ENCODE data around the gene MYO3B.

Gene MYO3B

DNA sequence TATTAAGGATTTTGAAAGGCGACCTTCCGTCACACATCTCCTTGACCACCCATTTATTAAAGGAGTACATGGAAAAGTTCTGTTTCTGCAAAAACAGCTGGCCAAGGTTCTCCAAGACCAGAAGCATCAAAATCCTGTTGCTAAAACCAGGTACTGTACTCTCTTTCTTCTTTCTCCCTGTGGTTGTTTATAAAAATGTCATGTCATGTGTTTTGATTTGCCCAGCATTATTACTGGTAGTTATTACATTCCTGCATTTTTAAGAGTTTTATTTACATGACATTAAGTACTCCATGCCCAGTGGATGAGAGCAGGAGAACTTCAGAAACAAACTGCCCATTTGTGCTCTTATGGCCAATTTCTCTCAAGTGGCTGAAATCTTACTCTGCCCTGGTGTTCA, 191.3 kb downstream of the MYO3B start:
- Histone ChIP-seq H3K4me1 (ENCODE audit: control insufficient read depth, insufficient read depth, low read length) (no peaks in the 10 kb centered on the region), H3K36me3 (ENCODE audit: control insufficient read depth in 2 of 2, insufficient read depth in 1 of 2, low read length in 2 of 2) (no peaks in the 10 kb centered on the region), H3K9me3 (ENCODE audit: control insufficient read depth, insufficient read depth, low read depth, low read length) (no peaks in the 10 kb centered on the region), H3K4me3 (ENCODE audit: low read depth, low read length) (no peak overlapping the region), H3K27ac (ENCODE audit: extremely low read depth, low read depth, low read length) (no peak overlapping the region)
- ChIA-PET CTCF (interaction anchor here (0.7 to 5.2 kb wide), 19 partner anchors 8 to 1354 kb away, joined by 3 to 115 read pairs (median 4); partner anchors contain the start of gene GAD1), POLR2A (interaction anchor here (0.5 kb wide), 1 partner anchor 29 kb away, joined by 7 read pairs; no protein-coding TSS in a partner anchor)
- TF ChIP-seq ZNF292 (tag by site-specific recombination; IDR thresholded peaks at IDR 0.05; ENCODE audit: borderline replicate concordance, low read depth) (no peak), ZNF350 (tag by site-specific recombination; IDR thresholded peaks at IDR 0.05) (no peak), OSR2 (tag by site-specific recombination; IDR thresholded peaks at IDR 0.05) (no peak), SP7 (tag by site-specific recombination; IDR thresholded peaks at IDR 0.05) (no peak), ZNF701 (tag by site-specific recombination; IDR thresholded peaks at IDR 0.05) (no peak), ZNF48 (tag by site-specific recombination; IDR thresholded peaks at IDR 0.05) (no peak), ZNF791 (tag by site-specific recombination; IDR thresholded peaks at IDR 0.05) (no peak), ZNF585B (tag by site-specific recombination; IDR thresholded peaks at IDR 0.05) (no peak), ZNF626 (tag by site-specific recombination; IDR thresholded peaks at IDR 0.05) (no peak), ZNF239 (tag by site-specific recombination; IDR thresholded peaks at IDR 0.05) (no peak), ZNF398 (tag by site-specific recombination; IDR thresholded peaks at IDR 0.05) (no peak), ZNF837 (tag by site-specific recombination; IDR thresholded peaks at IDR 0.05) (no peak)
- TF ChIP-seq, protein P1, sequence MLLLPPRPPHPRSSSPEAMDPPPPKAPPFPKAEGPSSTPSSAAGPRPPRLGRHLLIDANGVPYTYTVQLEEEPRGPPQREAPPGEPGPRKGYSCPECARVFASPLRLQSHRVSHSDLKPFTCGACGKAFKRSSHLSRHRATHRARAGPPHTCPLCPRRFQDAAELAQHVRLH (tag by site-specific recombination; IDR thresholded peaks at IDR 0.05) = no peak

GRCh38 chr2:170369894-170370293, 191.9 kb downstream of the MYO3B start:
- no peak overlapping the region for H3K27ac ChIP-seq (ENCODE audit: extremely low read depth, low read depth, low read length)
- TF ChIP-seq ZIC2 (tag by site-specific recombination; IDR thresholded peaks at IDR 0.05) (no peak), ZBTB44 (tag by site-specific recombination; IDR thresholded peaks at IDR 0.05) (peak; percentile 82), ZEB2 (tag by site-specific recombination; IDR thresholded peaks at IDR 0.05) (no peak), ZNF521 (tag by site-specific recombination; IDR thresholded peaks at IDR 0.05) (no peak), ZNF561 (tag by site-specific recombination; IDR thresholded peaks at IDR 0.05; ENCODE audit: borderline replicate concordance) (no peak), ZNF654 (tag by site-specific recombination; IDR thresholded peaks at IDR 0.05; ENCODE audit: low read depth) (peak; percentile 46)
- TF ChIP-seq, protein P2, sequence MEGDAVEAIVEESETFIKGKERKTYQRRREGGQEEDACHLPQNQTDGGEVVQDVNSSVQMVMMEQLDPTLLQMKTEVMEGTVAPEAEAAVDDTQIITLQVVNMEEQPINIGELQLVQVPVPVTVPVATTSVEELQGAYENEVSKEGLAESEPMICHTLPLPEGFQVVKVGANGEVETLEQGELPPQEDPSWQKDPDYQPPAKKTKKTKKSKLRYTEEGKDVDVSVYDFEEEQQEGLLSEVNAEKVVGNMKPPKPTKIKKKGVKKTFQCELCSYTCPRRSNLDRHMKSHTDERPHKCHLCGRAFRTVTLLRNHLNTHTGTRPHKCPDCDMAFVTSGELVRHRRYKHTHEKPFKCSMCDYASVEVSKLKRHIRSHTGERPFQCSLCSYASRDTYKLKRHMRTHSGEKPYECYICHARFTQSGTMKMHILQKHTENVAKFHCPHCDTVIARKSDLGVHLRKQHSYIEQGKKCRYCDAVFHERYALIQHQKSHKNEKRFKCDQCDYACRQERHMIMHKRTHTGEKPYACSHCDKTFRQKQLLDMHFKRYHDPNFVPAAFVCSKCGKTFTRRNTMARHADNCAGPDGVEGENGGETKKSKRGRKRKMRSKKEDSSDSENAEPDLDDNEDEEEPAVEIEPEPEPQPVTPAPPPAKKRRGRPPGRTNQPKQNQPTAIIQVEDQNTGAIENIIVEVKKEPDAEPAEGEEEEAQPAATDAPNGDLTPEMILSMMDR (tag by site-specific recombination; IDR thresholded peaks at IDR 0.05) = 0 out of 2 replicates have a peak, but pooled peaks have one; percentile 7
- TF ChIP-seq, protein P3, sequence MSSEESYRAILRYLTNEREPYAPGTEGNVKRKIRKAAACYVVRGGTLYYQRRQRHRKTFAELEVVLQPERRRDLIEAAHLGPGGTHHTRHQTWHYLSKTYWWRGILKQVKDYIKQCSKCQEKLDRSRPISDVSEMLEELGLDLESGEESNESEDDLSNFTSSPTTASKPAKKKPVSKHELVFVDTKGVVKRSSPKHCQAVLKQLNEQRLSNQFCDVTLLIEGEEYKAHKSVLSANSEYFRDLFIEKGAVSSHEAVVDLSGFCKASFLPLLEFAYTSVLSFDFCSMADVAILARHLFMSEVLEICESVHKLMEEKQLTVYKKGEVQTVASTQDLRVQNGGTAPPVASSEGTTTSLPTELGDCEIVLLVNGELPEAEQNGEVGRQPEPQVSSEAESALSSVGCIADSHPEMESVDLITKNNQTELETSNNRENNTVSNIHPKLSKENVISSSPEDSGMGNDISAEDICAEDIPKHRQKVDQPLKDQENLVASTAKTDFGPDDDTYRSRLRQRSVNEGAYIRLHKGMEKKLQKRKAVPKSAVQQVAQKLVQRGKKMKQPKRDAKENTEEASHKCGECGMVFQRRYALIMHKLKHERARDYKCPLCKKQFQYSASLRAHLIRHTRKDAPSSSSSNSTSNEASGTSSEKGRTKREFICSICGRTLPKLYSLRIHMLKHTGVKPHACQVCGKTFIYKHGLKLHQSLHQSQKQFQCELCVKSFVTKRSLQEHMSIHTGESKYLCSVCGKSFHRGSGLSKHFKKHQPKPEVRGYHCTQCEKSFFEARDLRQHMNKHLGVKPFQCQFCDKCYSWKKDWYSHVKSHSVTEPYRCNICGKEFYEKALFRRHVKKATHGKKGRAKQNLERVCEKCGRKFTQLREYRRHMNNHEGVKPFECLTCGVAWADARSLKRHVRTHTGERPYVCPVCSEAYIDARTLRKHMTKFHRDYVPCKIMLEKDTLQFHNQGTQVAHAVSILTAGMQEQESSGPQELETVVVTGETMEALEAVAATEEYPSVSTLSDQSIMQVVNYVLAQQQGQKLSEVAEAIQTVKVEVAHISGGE (tag by site-specific recombination; conservative IDR thresholded peaks at IDR 0.05; ENCODE audit: low read depth) = no peak
- H3K9me3 ChIP-seq (ENCODE audit: control insufficient read depth, insufficient read depth, low read depth, low read length) = no peaks in the 10 kb centered on the region
- H3K4me1 ChIP-seq (ENCODE audit: control insufficient read depth, insufficient read depth, low read length) = no peaks in the 10 kb centered on the region
- H3K4me3 ChIP-seq (ENCODE audit: low read depth, low read length) = no peak overlapping the region
- H3K36me3 ChIP-seq (ENCODE audit: control insufficient read depth in 2 of 2, insufficient read depth in 1 of 2, low read length in 2 of 2) = no peaks in the 10 kb centered on the region
- ChIA-PET POLR2A (interaction anchor here (0.6 kb wide), 1 partner anchor 133 kb away, joined by 3 read pairs; no protein-coding TSS in a partner anchor), CTCF (interaction anchor here (0.6 to 5.2 kb wide), 35 partner anchors 9 to 1355 kb away, joined by 3 to 115 read pairs (median 4); partner anchors contain the start of gene GAD1)

All from HEK293 (cell line).